Panc1 (cell line): Measurements from ENCODE around the gene POLD2.

Experiments
- POLR2AphosphoS5 ChIP-seq: IDR thresholded peaks from 2 replicates; pipeline ENCODE4 v1.6.1; 2012; ENCODE audit warnings: mild to moderate bottlenecking, low read depth, low read length, moderate library complexity
- SIN3A ChIP-seq: IDR thresholded peaks from 2 replicates; pipeline ENCODE4 v1.6.1; 2012; ENCODE audit warnings: low read depth, mild to moderate bottlenecking, low read length, moderate library complexity, borderline replicate concordance; ENCODE audit not compliant: insufficient read depth
- TF ChIP-seq, protein P1 (sequence below): fragments of 450-650 bp; IDR thresholded peaks from 2 replicates; pipeline ENCODE4 v1.5.1; 2017; ENCODE audit warnings: mild to moderate bottlenecking
- TF ChIP-seq, protein P2 (sequence below), 2 experiments: IDR thresholded peaks; 2 replicates each; pipeline ENCODE4 v1.6.1; 2011 to 2012; ENCODE audit warnings: low read depth in 2 of 2, control low read depth in 1 of 2, low read length in 1 of 2, mild to moderate bottlenecking in 1 of 2, moderate library complexity in 1 of 2; ENCODE audit not compliant: insufficient read depth in 1 of 2

GRCh38 chr7:44112997-44113763 lies 10.2 kb downstream of the POLD2 start:
- TF ChIP-seq, protein P1, sequence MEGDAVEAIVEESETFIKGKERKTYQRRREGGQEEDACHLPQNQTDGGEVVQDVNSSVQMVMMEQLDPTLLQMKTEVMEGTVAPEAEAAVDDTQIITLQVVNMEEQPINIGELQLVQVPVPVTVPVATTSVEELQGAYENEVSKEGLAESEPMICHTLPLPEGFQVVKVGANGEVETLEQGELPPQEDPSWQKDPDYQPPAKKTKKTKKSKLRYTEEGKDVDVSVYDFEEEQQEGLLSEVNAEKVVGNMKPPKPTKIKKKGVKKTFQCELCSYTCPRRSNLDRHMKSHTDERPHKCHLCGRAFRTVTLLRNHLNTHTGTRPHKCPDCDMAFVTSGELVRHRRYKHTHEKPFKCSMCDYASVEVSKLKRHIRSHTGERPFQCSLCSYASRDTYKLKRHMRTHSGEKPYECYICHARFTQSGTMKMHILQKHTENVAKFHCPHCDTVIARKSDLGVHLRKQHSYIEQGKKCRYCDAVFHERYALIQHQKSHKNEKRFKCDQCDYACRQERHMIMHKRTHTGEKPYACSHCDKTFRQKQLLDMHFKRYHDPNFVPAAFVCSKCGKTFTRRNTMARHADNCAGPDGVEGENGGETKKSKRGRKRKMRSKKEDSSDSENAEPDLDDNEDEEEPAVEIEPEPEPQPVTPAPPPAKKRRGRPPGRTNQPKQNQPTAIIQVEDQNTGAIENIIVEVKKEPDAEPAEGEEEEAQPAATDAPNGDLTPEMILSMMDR, result no peak
- TF ChIP-seq POLR2AphosphoS5 (peak; percentile 36; the same call in 1 of the 2 replicates), SIN3A (no peak)
- TF ChIP-seq, protein P2, sequence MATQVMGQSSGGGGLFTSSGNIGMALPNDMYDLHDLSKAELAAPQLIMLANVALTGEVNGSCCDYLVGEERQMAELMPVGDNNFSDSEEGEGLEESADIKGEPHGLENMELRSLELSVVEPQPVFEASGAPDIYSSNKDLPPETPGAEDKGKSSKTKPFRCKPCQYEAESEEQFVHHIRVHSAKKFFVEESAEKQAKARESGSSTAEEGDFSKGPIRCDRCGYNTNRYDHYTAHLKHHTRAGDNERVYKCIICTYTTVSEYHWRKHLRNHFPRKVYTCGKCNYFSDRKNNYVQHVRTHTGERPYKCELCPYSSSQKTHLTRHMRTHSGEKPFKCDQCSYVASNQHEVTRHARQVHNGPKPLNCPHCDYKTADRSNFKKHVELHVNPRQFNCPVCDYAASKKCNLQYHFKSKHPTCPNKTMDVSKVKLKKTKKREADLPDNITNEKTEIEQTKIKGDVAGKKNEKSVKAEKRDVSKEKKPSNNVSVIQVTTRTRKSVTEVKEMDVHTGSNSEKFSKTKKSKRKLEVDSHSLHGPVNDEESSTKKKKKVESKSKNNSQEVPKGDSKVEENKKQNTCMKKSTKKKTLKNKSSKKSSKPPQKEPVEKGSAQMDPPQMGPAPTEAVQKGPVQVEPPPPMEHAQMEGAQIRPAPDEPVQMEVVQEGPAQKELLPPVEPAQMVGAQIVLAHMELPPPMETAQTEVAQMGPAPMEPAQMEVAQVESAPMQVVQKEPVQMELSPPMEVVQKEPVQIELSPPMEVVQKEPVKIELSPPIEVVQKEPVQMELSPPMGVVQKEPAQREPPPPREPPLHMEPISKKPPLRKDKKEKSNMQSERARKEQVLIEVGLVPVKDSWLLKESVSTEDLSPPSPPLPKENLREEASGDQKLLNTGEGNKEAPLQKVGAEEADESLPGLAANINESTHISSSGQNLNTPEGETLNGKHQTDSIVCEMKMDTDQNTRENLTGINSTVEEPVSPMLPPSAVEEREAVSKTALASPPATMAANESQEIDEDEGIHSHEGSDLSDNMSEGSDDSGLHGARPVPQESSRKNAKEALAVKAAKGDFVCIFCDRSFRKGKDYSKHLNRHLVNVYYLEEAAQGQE (IDR thresholded peaks at IDR 0.05; ENCODE audit: insufficient read depth in 1 of 2, low read depth in 2 of 2, low read length in 1 of 2), result no peak
